ENCODE data around the gene BABAM1. TPM values are rescaled to one million over a fixed set of nuclear protein-coding genes. Genes with fewer than 3 reads are reported as not detected.

Gene BABAM1
- total RNA-seq, 1 experiment from 2014 or later, result 79.5 TPM

GRCh38 chr19:17255150-17255621 is 12.1 kb upstream of the BABAM1 start:
- TF ChIP-seq CTCF (IDR thresholded peaks at IDR 0.05) (no peak), POLR2AphosphoS5 (IDR thresholded peaks at IDR 0.05; ENCODE audit: low read depth, low read length) (no peak), SIN3A (IDR thresholded peaks at IDR 0.05; ENCODE audit: borderline replicate concordance, insufficient read depth, low read depth, low read length) (no peak), TCF7L2 (IDR thresholded peaks at IDR 0.05; ENCODE audit: low read depth, low read length) (no peak)
- TF ChIP-seq, protein P1, sequence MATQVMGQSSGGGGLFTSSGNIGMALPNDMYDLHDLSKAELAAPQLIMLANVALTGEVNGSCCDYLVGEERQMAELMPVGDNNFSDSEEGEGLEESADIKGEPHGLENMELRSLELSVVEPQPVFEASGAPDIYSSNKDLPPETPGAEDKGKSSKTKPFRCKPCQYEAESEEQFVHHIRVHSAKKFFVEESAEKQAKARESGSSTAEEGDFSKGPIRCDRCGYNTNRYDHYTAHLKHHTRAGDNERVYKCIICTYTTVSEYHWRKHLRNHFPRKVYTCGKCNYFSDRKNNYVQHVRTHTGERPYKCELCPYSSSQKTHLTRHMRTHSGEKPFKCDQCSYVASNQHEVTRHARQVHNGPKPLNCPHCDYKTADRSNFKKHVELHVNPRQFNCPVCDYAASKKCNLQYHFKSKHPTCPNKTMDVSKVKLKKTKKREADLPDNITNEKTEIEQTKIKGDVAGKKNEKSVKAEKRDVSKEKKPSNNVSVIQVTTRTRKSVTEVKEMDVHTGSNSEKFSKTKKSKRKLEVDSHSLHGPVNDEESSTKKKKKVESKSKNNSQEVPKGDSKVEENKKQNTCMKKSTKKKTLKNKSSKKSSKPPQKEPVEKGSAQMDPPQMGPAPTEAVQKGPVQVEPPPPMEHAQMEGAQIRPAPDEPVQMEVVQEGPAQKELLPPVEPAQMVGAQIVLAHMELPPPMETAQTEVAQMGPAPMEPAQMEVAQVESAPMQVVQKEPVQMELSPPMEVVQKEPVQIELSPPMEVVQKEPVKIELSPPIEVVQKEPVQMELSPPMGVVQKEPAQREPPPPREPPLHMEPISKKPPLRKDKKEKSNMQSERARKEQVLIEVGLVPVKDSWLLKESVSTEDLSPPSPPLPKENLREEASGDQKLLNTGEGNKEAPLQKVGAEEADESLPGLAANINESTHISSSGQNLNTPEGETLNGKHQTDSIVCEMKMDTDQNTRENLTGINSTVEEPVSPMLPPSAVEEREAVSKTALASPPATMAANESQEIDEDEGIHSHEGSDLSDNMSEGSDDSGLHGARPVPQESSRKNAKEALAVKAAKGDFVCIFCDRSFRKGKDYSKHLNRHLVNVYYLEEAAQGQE (IDR thresholded peaks at IDR 0.05; ENCODE audit: insufficient read depth in 1 of 2, low read depth in 2 of 2, low read length in 1 of 2), result no peak
- no peak for DNase-seq (ENCODE audit: low read depth, low spot score)
- intact Hi-C loops (cut with micrococcal nuclease; ENCODE audit: unreplicated experiment) (no loop called here), in situ Hi-C loops (cut with HindIII; ENCODE audit: low pct_unique_long_range_greater_than_20kb, low sequenced_read_pairs) (no loop called here)
- ChIA-PET CTCF (interaction anchor here (0.7 kb wide), 1 partner anchor 14 kb away, joined by 3 read pairs; no protein-coding TSS in a partner anchor), POLR2A (no interaction called here)
- H3K36me3 ChIP-seq (ENCODE audit: control insufficient read depth, insufficient read depth, low read length), result no peaks in the 10 kb centered on the region
- no peak overlapping the region for H3K4me3 ChIP-seq (ENCODE audit: low read depth in 2 of 2, low read length in 2 of 2)
- H3K9me3 ChIP-seq (ENCODE audit: control insufficient read depth, insufficient read depth, low read depth, low read length), result no peaks in the 10 kb centered on the region
- no TSS peak for BruUV-seq (replicated peaks)
- no peaks in the 10 kb centered on the region for H3K27me3 ChIP-seq (ENCODE audit: control insufficient read depth, insufficient read depth, low read length)
- no peak overlapping the region for H3K27ac ChIP-seq (ENCODE audit: low read length)
- ATAC-seq, result no peak
- H3K4me1 ChIP-seq (ENCODE audit: control insufficient read depth, insufficient read depth, low read length), result no peaks in the 10 kb centered on the region

- no peak overlapping the region for H3K4me3 ChIP-seq (ENCODE audit: low read depth in 2 of 2, low read length in 2 of 2)
- POLR2A ChIA-PET, result no interaction called here
- intact Hi-C loops (cut with micrococcal nuclease; ENCODE audit: unreplicated experiment), result no loop called here
- H3K27me3 ChIP-seq (ENCODE audit: control insufficient read depth, insufficient read depth, low read length), result no peaks in the 10 kb centered on the region
- BruUV-seq (replicated peaks), result no TSS peak
- H3K27ac ChIP-seq (ENCODE audit: low read length), result no peak overlapping the region
- in situ Hi-C loops (cut with HindIII; ENCODE audit: low pct_unique_long_range_greater_than_20kb, low sequenced_read_pairs), result no loop called here
- H3K9me3 ChIP-seq (ENCODE audit: control insufficient read depth, insufficient read depth, low read depth, low read length), result no peaks in the 10 kb centered on the region
- CTCF ChIA-PET, result no interaction called here
- H3K36me3 ChIP-seq (ENCODE audit: control insufficient read depth, insufficient read depth, low read length), result no peaks in the 10 kb centered on the region
- ATAC-seq (no peak), DNase-seq (ENCODE audit: low read depth, low spot score) (no peak)
- no peaks in the 10 kb centered on the region for H3K4me1 ChIP-seq (ENCODE audit: control insufficient read depth, insufficient read depth, low read length)
- TF ChIP-seq POLR2AphosphoS5 (IDR thresholded peaks at IDR 0.05; ENCODE audit: low read depth, low read length), result no peak
- TF ChIP-seq, protein P1 (IDR thresholded peaks at IDR 0.05; ENCODE audit: insufficient read depth in 1 of 2, low read depth in 2 of 2, low read length in 1 of 2), result no peak
Observed at GRCh38 chr19:17256130-17256529, 11.1 kb upstream of the BABAM1 start.
